OCI-LY3 (cell line): ENCODE measurements around the gene SPCS2.

ENCODE experiments used
- CTCF ChIP-seq: fragments of 200-600, 300-600 bp; sonication (generic); IDR thresholded peaks from 2 replicates; pipeline ENCODE4 v1.5.1; 2014; ENCODE audit warnings: antibody characterized with exemption, low read length, low read depth
- EZH2phosphoT487 ChIP-seq: fragments of 200-600 bp; shearing (Covaris generic); IDR thresholded peaks from 2 replicates; pipeline ENCODE4 v1.6.1; 2018; ENCODE audit warnings: antibody characterized with exemption, mixed run types, low read depth

DNA sequence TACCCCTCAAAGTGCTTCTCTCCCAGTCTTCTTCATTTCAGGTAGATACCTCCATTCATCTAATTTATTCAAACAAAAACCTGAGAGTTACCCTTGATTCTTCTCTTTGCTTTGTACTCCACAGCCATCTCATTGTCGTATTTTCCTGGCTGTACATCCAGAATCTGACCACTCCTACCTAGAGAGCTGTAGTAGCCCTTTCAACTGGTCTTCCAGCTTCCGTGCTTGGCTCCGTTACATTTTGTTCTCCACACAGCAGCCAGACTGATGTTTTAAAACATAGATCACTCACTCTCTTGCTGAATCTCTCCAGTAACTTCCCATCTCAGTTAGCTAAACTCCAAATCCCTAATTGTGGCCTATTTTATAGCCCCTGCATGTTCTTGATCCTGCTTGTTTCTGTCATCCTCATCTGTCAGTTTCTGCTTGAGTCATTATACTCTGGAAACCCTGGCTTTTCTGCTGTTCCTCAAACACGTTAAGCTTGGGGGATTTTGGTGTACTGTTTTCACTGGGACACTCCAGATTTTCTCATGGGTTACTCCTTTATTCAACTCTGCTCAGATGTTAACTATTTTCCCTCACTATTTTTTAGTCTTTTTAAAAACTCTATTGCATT lies 7.4 kb downstream of the SPCS2 start:
- no peak for TF ChIP-seq CTCF
- TF ChIP-seq EZH2phosphoT487 = no peak
